Nephron (organoid): Measurements from ENCODE around the gene GNE.
A peak's percentile ranks its signal among the peaks of the same experiment; 100 is the strongest.
"Not testable (repeated sequence)": the region's sequence is repeated elsewhere in the genome, so short reads cannot be mapped to it uniquely, and the experiment has no call there.

ENCODE experiments used
- H3K27ac Mint-ChIP-seq, 3 experiments: 2 replicates each; pipeline ENCODE4 v1.8.0; 2020; ENCODE audit warnings: mixed read lengths in 3 of 3, mild to moderate bottlenecking in 2 of 3, moderate library complexity in 1 of 3
- H3K27me3 Mint-ChIP-seq: 2 replicates; pipeline ENCODE4 v1.8.0; 2021; ENCODE audit warnings: low read depth, mild to moderate bottlenecking, moderate library complexity, mixed read lengths
- H3K36me3 Mint-ChIP-seq: 2 replicates; pipeline ENCODE4 v1.8.0; 2020; ENCODE audit warnings: low read depth, mixed read lengths
- H3K4me1 Mint-ChIP-seq: 2 replicates; pipeline ENCODE4 v1.8.0; 2020; ENCODE audit warnings: mixed read lengths
- H3K4me3 Mint-ChIP-seq, 3 experiments: 2 replicates each; pipeline ENCODE4 v1.8.0; 2020; ENCODE audit warnings: mild to moderate bottlenecking in 3 of 3, mixed read lengths in 3 of 3, moderate library complexity in 2 of 3
- H3K9me3 Mint-ChIP-seq: 2 replicates; pipeline ENCODE4 v1.8.0; 2020; ENCODE audit warnings: mixed read lengths
- CTCF ChIP-seq, 3 experiments: fragments of 200-600 bp; sonication (generic); IDR thresholded peaks; one replicate each; pipeline ENCODE4 v1.5.0; 2021; ENCODE audit warnings: antibody characterized with exemption in 3 of 3; ENCODE audit not compliant: unreplicated experiment in 3 of 3

The GNE gene

GRCh38 chr9:36258996-36259533 lies 817 bp upstream of the GNE start:
- H3K9me3 Mint-ChIP-seq, result no peaks in the 10 kb centered on the region
- no peaks in the 10 kb centered on the region for H3K36me3 Mint-ChIP-seq
- TF ChIP-seq CTCF (IDR thresholded peaks at IDR 0.05; ENCODE audit: unreplicated experiment in 3 of 3), result no peak
- peak overlapping the region; percentile 91 to 99 (median 98) for H3K4me3 Mint-ChIP-seq
- no peaks in the 10 kb centered on the region for H3K27me3 Mint-ChIP-seq
- H3K27ac Mint-ChIP-seq, result peak overlapping the region; percentile 98
- H3K4me1 Mint-ChIP-seq, result peaks cover 6% of the 10 kb centered on the region

GRCh38 chr9:36251428-36251827 lies 6.8 kb downstream of the GNE start:
- H3K4me1 Mint-ChIP-seq, result peaks cover 5% of the 10 kb centered on the region
- peaks cover 18% of the 10 kb centered on the region for H3K36me3 Mint-ChIP-seq
- H3K9me3 Mint-ChIP-seq, result no peaks in the 10 kb centered on the region
- no peak for TF ChIP-seq CTCF (IDR thresholded peaks at IDR 0.05; ENCODE audit: unreplicated experiment in 3 of 3)
- no peaks in the 10 kb centered on the region for H3K27me3 Mint-ChIP-seq
- H3K4me3 Mint-ChIP-seq, result no peak overlapping the region
- H3K27ac Mint-ChIP-seq, result no peak overlapping the region

GRCh38 chr9:36250079-36250478 lies 8.2 kb downstream of the GNE start:
- no peaks in the 10 kb centered on the region for H3K27me3 Mint-ChIP-seq
- peaks cover 27% of the 10 kb centered on the region for H3K36me3 Mint-ChIP-seq
- H3K4me3 Mint-ChIP-seq, result no peak overlapping the region
- H3K9me3 Mint-ChIP-seq, result no peaks in the 10 kb centered on the region
- TF ChIP-seq CTCF (IDR thresholded peaks at IDR 0.05; ENCODE audit: unreplicated experiment in 3 of 3), result no peak
- H3K4me1 Mint-ChIP-seq, result peaks cover 5% of the 10 kb centered on the region
- H3K27ac Mint-ChIP-seq, result no peak overlapping the region

- Mint-ChIP-seq H3K4me1 (peaks cover 5% of the 10 kb centered on the region), H3K9me3 (no peaks in the 10 kb centered on the region), H3K36me3 (peaks cover 29% of the 10 kb centered on the region), H3K27ac (no peak overlapping the region), H3K4me3 (no peak overlapping the region), H3K27me3 (no peaks in the 10 kb centered on the region)
- TF ChIP-seq CTCF (IDR thresholded peaks at IDR 0.05; ENCODE audit: unreplicated experiment in 3 of 3), result no peak
Measured at GRCh38 chr9:36249189-36249588, 9.1 kb downstream of the GNE start.

- peak; percentile 28 to 48 (median 39) for TF ChIP-seq CTCF (IDR thresholded peaks at IDR 0.05; ENCODE audit: unreplicated experiment in 3 of 3)
- not testable (repeated sequence) for H3K4me3 Mint-ChIP-seq, H3K27me3 Mint-ChIP-seq, H3K27ac Mint-ChIP-seq, H3K9me3 Mint-ChIP-seq, H3K4me1 Mint-ChIP-seq
- H3K36me3 Mint-ChIP-seq, result peaks cover 38% of the 10 kb centered on the region
Measured at GRCh38 chr9:36248061-36248460, 10.2 kb downstream of the GNE start.

GRCh38 chr9:36247356-36247755 lies 10.9 kb downstream of the GNE start:
- H3K4me3 Mint-ChIP-seq, result no peak overlapping the region
- H3K4me1 Mint-ChIP-seq, result peaks cover 5% of the 10 kb centered on the region
- H3K27me3 Mint-ChIP-seq, result no peaks in the 10 kb centered on the region
- H3K9me3 Mint-ChIP-seq, result no peaks in the 10 kb centered on the region
- peaks cover 39% of the 10 kb centered on the region for H3K36me3 Mint-ChIP-seq
- H3K27ac Mint-ChIP-seq, result no peak overlapping the region
- no peak for TF ChIP-seq CTCF (IDR thresholded peaks at IDR 0.05; ENCODE audit: unreplicated experiment in 3 of 3)
